Large intestine (tissue), 3 donors: ENCODE data around the gene DPP6. TPM values are rescaled to one million over a fixed set of nuclear protein-coding genes. Genes with fewer than 3 reads are reported as not detected.

Source experiments
- DNase-seq, 2 donors: peaks; one replicate each; pipeline versions ENCODE4 v3.0.0 to v3.0.0-alpha.2; 2013
- H3K27ac ChIP-seq: one replicate; pipeline ENCODE4 v1.5.1; 2013; ENCODE audit warnings: low read length
- H3K27me3 ChIP-seq: 2 replicates; pipeline ENCODE4 v1.6.1; 2013; ENCODE audit warnings: low read length; ENCODE audit not compliant: control insufficient read depth, insufficient read depth
- H3K36me3 ChIP-seq: 2 replicates; pipeline ENCODE4 v1.6.1; 2013; ENCODE audit warnings: low read length; ENCODE audit not compliant: control insufficient read depth, insufficient read depth
- H3K4me1 ChIP-seq: one replicate; pipeline ENCODE4 v1.6.1; 2013; ENCODE audit warnings: low read length; ENCODE audit not compliant: control insufficient read depth, insufficient read depth
- H3K4me3 ChIP-seq: one replicate; pipeline ENCODE4 v1.5.1; 2013; ENCODE audit warnings: low read length
- H3K9me3 ChIP-seq: one replicate; pipeline ENCODE4 v1.6.1; 2013; ENCODE audit warnings: mild to moderate bottlenecking, low read depth, low read length, moderate library complexity; ENCODE audit not compliant: control insufficient read depth
- WGBS: methylation state at CpG from one replicate; pipeline ENCODE4 v1.1.5; 2013; ENCODE audit warnings: low lambda C conversion rate; ENCODE audit not compliant: insufficient coverage; 5-methylcytosine and 5-hydroxymethylcytosine counted together
- polyA plus RNA-seq: library from polyadenylated mRNA; unstranded; fragments of 120-200 nt; gene quantifications from one replicate; pipeline ENCODE4 v1.2.1, GENCODE V29; 2013

DPP6 gene
- polyA plus RNA-seq, 1 donor = 7.8 TPM

- no peaks in the 10 kb centered on the region for H3K27me3 ChIP-seq
- no peaks in the 10 kb centered on the region for H3K36me3 ChIP-seq
- no peak overlapping the region for H3K27ac ChIP-seq
- H3K4me1 ChIP-seq = no peaks in the 10 kb centered on the region
- no peak overlapping the region for H3K4me3 ChIP-seq
- H3K9me3 ChIP-seq = no peaks in the 10 kb centered on the region
- no peak for DNase-seq
Observed at GRCh38 chr7:154178895-154179294, 126.7 kb downstream of the DPP6 start.

GRCh38 chr7:154183482-154183881, 131.3 kb downstream of the DPP6 start:
- Histone ChIP-seq H3K4me1 (no peaks in the 10 kb centered on the region), H3K27me3 (no peaks in the 10 kb centered on the region), H3K27ac (no peak overlapping the region), H3K4me3 (no peak overlapping the region), H3K36me3 (no peaks in the 10 kb centered on the region), H3K9me3 (no peaks in the 10 kb centered on the region)
- no CpG with 5 or more reads among the region's 10 CpGs for WGBS
- DNase-seq = no peak

GRCh38 chr7:154183946-154184345, 131.7 kb downstream of the DPP6 start:
- WGBS = no CpG with 5 or more reads among the region's 3 CpGs
- H3K36me3 ChIP-seq = no peaks in the 10 kb centered on the region
- H3K4me3 ChIP-seq = no peak overlapping the region
- no peak overlapping the region for H3K27ac ChIP-seq
- DNase-seq = no peak
- H3K27me3 ChIP-seq = no peaks in the 10 kb centered on the region
- no peaks in the 10 kb centered on the region for H3K4me1 ChIP-seq
- no peaks in the 10 kb centered on the region for H3K9me3 ChIP-seq

GRCh38 chr7:154186811-154187210, 134.6 kb downstream of the DPP6 start:
- no peak for DNase-seq
- no peaks in the 10 kb centered on the region for H3K4me1 ChIP-seq
- H3K27me3 ChIP-seq = no peaks in the 10 kb centered on the region
- 100% methylated on average over 1 of the region's 3 CpGs for WGBS
- no peak overlapping the region for H3K27ac ChIP-seq
- no peaks in the 10 kb centered on the region for H3K36me3 ChIP-seq
- no peaks in the 10 kb centered on the region for H3K9me3 ChIP-seq
- no peak overlapping the region for H3K4me3 ChIP-seq

GRCh38 chr7:154188330-154188729, 136.1 kb downstream of the DPP6 start:
- no peak for DNase-seq
- Histone ChIP-seq H3K4me1 (no peaks in the 10 kb centered on the region), H3K36me3 (no peaks in the 10 kb centered on the region), H3K9me3 (no peaks in the 10 kb centered on the region), H3K27me3 (no peaks in the 10 kb centered on the region), H3K27ac (no peak overlapping the region), H3K4me3 (no peak overlapping the region)
- WGBS = no CpG with 5 or more reads among the region's 2 CpGs

GRCh38 chr7:154195266-154195665, 143.1 kb downstream of the DPP6 start:
- WGBS = no CpG with 5 or more reads among the region's 7 CpGs
- Histone ChIP-seq H3K27ac (no peak overlapping the region), H3K36me3 (no peaks in the 10 kb centered on the region), H3K4me1 (no peaks in the 10 kb centered on the region), H3K4me3 (no peak overlapping the region), H3K27me3 (no peaks in the 10 kb centered on the region), H3K9me3 (no peaks in the 10 kb centered on the region)
- no peak for DNase-seq

GRCh38 chr7:154198481-154198880, 146.3 kb downstream of the DPP6 start:
- DNase-seq = no peak
- H3K36me3 ChIP-seq = no peaks in the 10 kb centered on the region
- no CpG with 5 or more reads among the region's 6 CpGs for WGBS

GRCh38 chr7:154200241-154200640, 148.0 kb downstream of the DPP6 start:
- Histone ChIP-seq H3K27me3 (no peaks in the 10 kb centered on the region), H3K9me3 (no peaks in the 10 kb centered on the region), H3K36me3 (no peaks in the 10 kb centered on the region), H3K4me3 (no peak overlapping the region), H3K27ac (no peak overlapping the region), H3K4me1 (no peaks in the 10 kb centered on the region)
- no peak for DNase-seq
- no CpG with 5 or more reads among the region's 7 CpGs for WGBS

More at GRCh38 chr7:154198481-154198880, 146.3 kb downstream of the DPP6 start:
- no peaks in the 10 kb centered on the region for H3K4me1 ChIP-seq
- no peak overlapping the region for H3K4me3 ChIP-seq
- no peak overlapping the region for H3K27ac ChIP-seq
- H3K27me3 ChIP-seq = no peaks in the 10 kb centered on the region
- H3K9me3 ChIP-seq = no peaks in the 10 kb centered on the region

GRCh38 chr7:154202002-154202401, 149.8 kb downstream of the DPP6 start:
- WGBS = no CpG with 5 or more reads among the region's 7 CpGs
- Histone ChIP-seq H3K4me3 (no peak overlapping the region), H3K27ac (no peak overlapping the region), H3K4me1 (no peaks in the 10 kb centered on the region), H3K27me3 (no peaks in the 10 kb centered on the region), H3K9me3 (no peaks in the 10 kb centered on the region), H3K36me3 (no peaks in the 10 kb centered on the region)
- DNase-seq = no peak

GRCh38 chr7:154204046-154204445, 151.8 kb downstream of the DPP6 start:
- H3K36me3 ChIP-seq = no peaks in the 10 kb centered on the region
- no peak for DNase-seq
- no peaks in the 10 kb centered on the region for H3K27me3 ChIP-seq
- no peak overlapping the region for H3K4me3 ChIP-seq
- H3K9me3 ChIP-seq = no peaks in the 10 kb centered on the region
- no peaks in the 10 kb centered on the region for H3K4me1 ChIP-seq
- no peak overlapping the region for H3K27ac ChIP-seq
- no CpG with 5 or more reads among the region's 4 CpGs for WGBS

- no peak for DNase-seq
- H3K4me3 ChIP-seq = no peak overlapping the region
- no peaks in the 10 kb centered on the region for H3K27me3 ChIP-seq
- no peaks in the 10 kb centered on the region for H3K36me3 ChIP-seq
- no CpG with 5 or more reads among the region's 6 CpGs for WGBS
- no peaks in the 10 kb centered on the region for H3K4me1 ChIP-seq
- no peak overlapping the region for H3K27ac ChIP-seq
- H3K9me3 ChIP-seq = no peaks in the 10 kb centered on the region
Observed at GRCh38 chr7:154212861-154213260, 160.7 kb downstream of the DPP6 start.
